GM12891 (cell line): ENCODE data around the gene PTPRD.

Experiments used
- DNase-seq: peaks from one replicate; pipeline ENCODE4 v3.0.0; 2011; ENCODE audit warnings: low spot score; ENCODE audit not compliant: insufficient read length
- FAIRE-seq: peaks from 2 replicates; lab custom pipeline; 2011; peaks lifted over from hg19 to GRCh38; lab: Jason Lieb, UNC
- PAX5 ChIP-seq: IDR thresholded peaks from 2 replicates; pipeline ENCODE4 v1.6.1; 2011; ENCODE audit warnings: low read length, moderate library complexity, mild to moderate bottlenecking; ENCODE audit not compliant: insufficient read depth, severe bottlenecking
- POLR2A ChIP-seq: IDR thresholded peaks from 2 replicates; pipeline ENCODE4 v1.6.1; 2011; ENCODE audit warnings: low read depth, low read length, control low read depth
- POLR2AphosphoS5 ChIP-seq: IDR thresholded peaks from 2 replicates; pipeline ENCODE4 v1.6.1; 2011; ENCODE audit warnings: low read depth, low read length, control low read depth
- POU2F2 ChIP-seq: IDR thresholded peaks from 2 replicates; pipeline ENCODE4 v1.6.1; 2011; ENCODE audit warnings: low read depth, mild to moderate bottlenecking, control low read depth, low read length, moderate library complexity
- SPI1 ChIP-seq: IDR thresholded peaks from 2 replicates; pipeline ENCODE4 v1.6.1; 2011; ENCODE audit warnings: low read depth, low read length, control low read depth
- TAF1 ChIP-seq: IDR thresholded peaks from 2 replicates; pipeline ENCODE4 v1.6.1; 2011; ENCODE audit warnings: low read depth, low read length, control low read depth

Gene PTPRD

GRCh38 chr9:8428389-8428788 lies 2184.4 kb downstream of the PTPRD start:
- FAIRE-seq (no peak), DNase-seq (no peak)
- no peak for TF ChIP-seq POLR2A
- TF ChIP-seq POU2F2 = no peak
- no peak for TF ChIP-seq POLR2AphosphoS5
- TF ChIP-seq TAF1 = no peak
- no peak for TF ChIP-seq SPI1
- no peak for TF ChIP-seq PAX5

GRCh38 chr9:8424786-8425410 lies 2187.9 kb downstream of the PTPRD start:
- no peak for TF ChIP-seq POLR2AphosphoS5
- TF ChIP-seq TAF1 = no peak
- DNase-seq (no peak), FAIRE-seq (no peak)

GRCh38 chr9:8420416-8420815 lies 2192.4 kb downstream of the PTPRD start:
- no peak for DNase-seq
- FAIRE-seq = no peak
- no peak for TF ChIP-seq SPI1
- TF ChIP-seq TAF1 = no peak
- no peak for TF ChIP-seq PAX5
- no peak for TF ChIP-seq POLR2AphosphoS5
- no peak for TF ChIP-seq POLR2A
- TF ChIP-seq POU2F2 = no peak

- DNase-seq (no peak), FAIRE-seq (no peak)
- TF ChIP-seq POLR2AphosphoS5 = no peak
- TF ChIP-seq SPI1 = no peak
- no peak for TF ChIP-seq POU2F2
- no peak for TF ChIP-seq TAF1
- no peak for TF ChIP-seq PAX5
- TF ChIP-seq POLR2A = no peak
Measured at GRCh38 chr9:8419596-8420275, 2193.1 kb downstream of the PTPRD start.

GRCh38 chr9:8417341-8417740 lies 2195.5 kb downstream of the PTPRD start:
- TF ChIP-seq POLR2AphosphoS5 (no peak), TAF1 (no peak), POU2F2 (no peak), POLR2A (no peak), SPI1 (no peak), PAX5 (no peak)
- DNase-seq (no peak), FAIRE-seq (no peak)

GRCh38 chr9:8412327-8412726 lies 2200.5 kb downstream of the PTPRD start:
- TF ChIP-seq PAX5 = no peak
- TF ChIP-seq POLR2AphosphoS5 = no peak
- TF ChIP-seq POLR2A = no peak
- TF ChIP-seq POU2F2 = no peak
- TF ChIP-seq SPI1 = no peak
- FAIRE-seq (no peak), DNase-seq (no peak)

GRCh38 chr9:8408575-8409190 lies 2204.1 kb downstream of the PTPRD start:
- TF ChIP-seq POLR2AphosphoS5 (no peak), POLR2A (no peak), SPI1 (no peak), TAF1 (no peak), POU2F2 (no peak), PAX5 (no peak)
- DNase-seq = no peak
- FAIRE-seq = no peak

GRCh38 chr9:8401961-8402705 lies 2210.7 kb downstream of the PTPRD start:
- no peak for FAIRE-seq
- no peak for DNase-seq
- TF ChIP-seq SPI1 (no peak), PAX5 (no peak), POU2F2 (no peak), TAF1 (no peak), POLR2AphosphoS5 (no peak), POLR2A (no peak)

GRCh38 chr9:8400378-8400777 lies 2212.4 kb downstream of the PTPRD start:
- FAIRE-seq (no peak), DNase-seq (no peak)
- TF ChIP-seq POLR2AphosphoS5 (no peak), POU2F2 (no peak), SPI1 (no peak), TAF1 (no peak), POLR2A (no peak), PAX5 (no peak)

GRCh38 chr9:8395022-8395421 lies 2217.8 kb downstream of the PTPRD start:
- DNase-seq = no peak

More at GRCh38 chr9:8395022-8395421, 2217.8 kb downstream of the PTPRD start:
- FAIRE-seq = no peak
- no peak for TF ChIP-seq POU2F2
- no peak for TF ChIP-seq TAF1
- no peak for TF ChIP-seq POLR2A
- no peak for TF ChIP-seq POLR2AphosphoS5
- TF ChIP-seq PAX5 = no peak
- TF ChIP-seq SPI1 = no peak
